Fibroblast of lung (primary cell): ENCODE data around the gene XRCC1. TPM values are rescaled to one million over a fixed set of nuclear protein-coding genes. Genes with fewer than 3 reads are reported as not detected.

Experiments used
- DNase-seq, 2 donors: peaks; one replicate each; pipeline versions ENCODE4 v3.0.0 to v3.0.0-alpha.2; 2010; ENCODE audit warnings: low read depth in 2 of 2
- H2AFZ ChIP-seq: 2 replicates; pipeline ENCODE4 v1.5.1; 2012; ENCODE audit warnings: low read length, control low read depth, inconsistent platforms
- H3K27ac ChIP-seq: 2 replicates; pipeline ENCODE4 v1.5.1; 2011; ENCODE audit warnings: low read length, control low read depth; ENCODE audit not compliant: insufficient read depth
- H3K27me3 ChIP-seq: 2 replicates; pipeline ENCODE4 v1.5.1; 2011; ENCODE audit warnings: mild to moderate bottlenecking, low read length; ENCODE audit not compliant: control insufficient read depth, insufficient read depth
- H3K36me3 ChIP-seq: 2 replicates; pipeline ENCODE4 v1.5.1; 2011; ENCODE audit warnings: low read length; ENCODE audit not compliant: control insufficient read depth, insufficient read depth
- H3K4me1 ChIP-seq: 2 replicates; pipeline ENCODE4 v1.5.1; 2011; ENCODE audit warnings: low read length; ENCODE audit not compliant: control insufficient read depth, insufficient read depth; ENCODE audit errors: extremely low read depth
- H3K4me2 ChIP-seq: 2 replicates; pipeline ENCODE4 v1.5.1; 2011; ENCODE audit warnings: low read length, control low read depth; ENCODE audit not compliant: insufficient read depth; ENCODE audit errors: extremely low read depth
- H3K4me3 ChIP-seq, 4 experiments: fragments of 200-600 bp in 1 of 4; sonication (generic) in 1 of 4; replicated peaks in 1 of 4; 2 replicates each; pipeline ENCODE4 v1.5.1; 2011 to 2016; ENCODE audit warnings: low read length in 4 of 4, low read depth in 3 of 4, mild to moderate bottlenecking in 3 of 4, control low read depth in 2 of 4, inconsistent platforms in 1 of 4, mixed read lengths in 1 of 4; ENCODE audit not compliant: insufficient read depth in 1 of 4; ENCODE audit errors: control extremely low read depth in 1 of 4
- H3K79me2 ChIP-seq: 2 replicates; pipeline ENCODE4 v1.5.1; 2012; ENCODE audit warnings: mild to moderate bottlenecking, low read length, inconsistent platforms; ENCODE audit not compliant: control insufficient read depth, insufficient read depth
- H3K9ac ChIP-seq: 2 replicates; pipeline ENCODE4 v1.5.1; 2011; ENCODE audit warnings: mild to moderate bottlenecking, low read length, control low read depth; ENCODE audit not compliant: insufficient read depth
- H3K9me3 ChIP-seq: 2 replicates; pipeline ENCODE4 v1.5.1; 2012; ENCODE audit warnings: low read depth, low read length; ENCODE audit not compliant: control insufficient read depth, insufficient read depth
- H4K20me1 ChIP-seq: 2 replicates; pipeline ENCODE4 v1.5.1; 2011; ENCODE audit warnings: low read length; ENCODE audit not compliant: control insufficient read depth, insufficient read depth; ENCODE audit errors: extremely low read depth
- EZH2 ChIP-seq: IDR thresholded peaks from 2 replicates; pipeline ENCODE4 v1.5.1; 2012; ENCODE audit warnings: low read length, control low read depth, mild to moderate bottlenecking; ENCODE audit errors: missing control alignments
- polyA plus RNA-seq, 2 donors: library from polyadenylated mRNA; depleted of rRNA in 1 of 2; stranded (reverse) in 1 of 2; unstranded in 1 of 2; fragments of >200 nt; gene quantifications; 2 replicates each; pipeline ENCODE4 v1.2.1, GENCODE V29; 2011 to 2012; ENCODE audit warnings: missing spikeins in 1 of 2
- total RNA-seq: library from RNA; depleted of rRNA; stranded (reverse); fragments of >200 nt; gene quantifications from 2 replicates; pipeline ENCODE4 v1.2.1, GENCODE V29; 2014
- TF ChIP-seq, protein P1 (sequence below), 2 donors: IDR thresholded peaks in 1 of 2; conservative IDR thresholded peaks in 1 of 2; 1 replicate in 1 of 2; 2 replicates in 1 of 2; pipeline ENCODE4 v1.5.1; 2011 to 2012; ENCODE audit warnings: low read length in 2 of 2, control low read depth in 1 of 2, inconsistent platforms in 1 of 2, low read depth in 1 of 2, mild to moderate bottlenecking in 1 of 2

XRCC1 gene
- total and polyA plus RNA-seq, 2 donors (not counting 1 experiment from before 2014, with no cell fraction given) = 8.6 to 14.5 TPM

DNA sequence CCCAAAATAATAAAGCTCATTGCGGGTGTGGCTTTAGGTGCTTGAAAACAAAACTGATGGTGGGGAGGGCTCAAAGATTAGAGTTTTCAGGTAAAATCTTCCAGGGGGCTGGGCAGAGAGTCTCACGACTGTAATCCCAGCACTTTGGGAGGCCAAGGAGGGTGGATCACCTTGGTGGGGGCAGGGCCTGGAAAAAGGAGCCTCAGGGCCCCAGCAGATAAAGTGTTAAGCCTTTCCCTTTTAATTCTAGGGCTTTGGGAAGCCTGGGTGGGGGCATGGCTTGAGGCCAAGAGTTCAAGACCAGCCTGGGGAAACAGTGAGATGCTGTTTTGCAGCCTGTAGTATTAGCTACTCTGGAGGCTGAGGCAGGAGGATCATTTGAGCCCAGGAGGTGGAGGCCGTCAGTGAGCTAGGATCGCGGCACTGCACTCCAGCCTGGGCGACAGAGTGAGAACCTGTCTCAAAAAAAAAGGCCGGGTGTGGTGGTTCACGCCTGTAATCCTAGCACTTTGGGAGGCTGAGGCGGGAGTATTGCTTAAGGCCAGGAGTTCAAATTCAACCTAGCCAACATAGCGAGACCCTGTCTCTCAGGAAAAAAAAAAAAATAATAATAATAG, 18.9 kb upstream of the XRCC1 start:
- H3K9me3 ChIP-seq = no peaks in the 10 kb centered on the region
- peaks cover 23% of the 10 kb centered on the region for H3K36me3 ChIP-seq
- TF ChIP-seq, protein P1, sequence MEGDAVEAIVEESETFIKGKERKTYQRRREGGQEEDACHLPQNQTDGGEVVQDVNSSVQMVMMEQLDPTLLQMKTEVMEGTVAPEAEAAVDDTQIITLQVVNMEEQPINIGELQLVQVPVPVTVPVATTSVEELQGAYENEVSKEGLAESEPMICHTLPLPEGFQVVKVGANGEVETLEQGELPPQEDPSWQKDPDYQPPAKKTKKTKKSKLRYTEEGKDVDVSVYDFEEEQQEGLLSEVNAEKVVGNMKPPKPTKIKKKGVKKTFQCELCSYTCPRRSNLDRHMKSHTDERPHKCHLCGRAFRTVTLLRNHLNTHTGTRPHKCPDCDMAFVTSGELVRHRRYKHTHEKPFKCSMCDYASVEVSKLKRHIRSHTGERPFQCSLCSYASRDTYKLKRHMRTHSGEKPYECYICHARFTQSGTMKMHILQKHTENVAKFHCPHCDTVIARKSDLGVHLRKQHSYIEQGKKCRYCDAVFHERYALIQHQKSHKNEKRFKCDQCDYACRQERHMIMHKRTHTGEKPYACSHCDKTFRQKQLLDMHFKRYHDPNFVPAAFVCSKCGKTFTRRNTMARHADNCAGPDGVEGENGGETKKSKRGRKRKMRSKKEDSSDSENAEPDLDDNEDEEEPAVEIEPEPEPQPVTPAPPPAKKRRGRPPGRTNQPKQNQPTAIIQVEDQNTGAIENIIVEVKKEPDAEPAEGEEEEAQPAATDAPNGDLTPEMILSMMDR (conservative IDR thresholded peaks at IDR 0.05 in 1 of 2, IDR thresholded peaks at IDR 0.05 in 1 of 2; ENCODE audit: low read depth in 1 of 2, low read length in 2 of 2) = no peak
- TF ChIP-seq EZH2 = no peak
- H4K20me1 ChIP-seq = no peaks in the 10 kb centered on the region
- DNase-seq = no peak
- no peak overlapping the region for H3K27ac ChIP-seq
- peaks cover 42% of the 10 kb centered on the region for H3K79me2 ChIP-seq
- no peak overlapping the region for H2AFZ ChIP-seq
- peak overlapping the region; percentile 94 for H3K4me2 ChIP-seq
- peak overlapping the region; percentile 52 to 90 (median 78) for H3K4me3 ChIP-seq
- H3K27me3 ChIP-seq = no peaks in the 10 kb centered on the region
- no peak overlapping the region for H3K9ac ChIP-seq
- H3K4me1 ChIP-seq = peaks cover 8% of the 10 kb centered on the region

DNA sequence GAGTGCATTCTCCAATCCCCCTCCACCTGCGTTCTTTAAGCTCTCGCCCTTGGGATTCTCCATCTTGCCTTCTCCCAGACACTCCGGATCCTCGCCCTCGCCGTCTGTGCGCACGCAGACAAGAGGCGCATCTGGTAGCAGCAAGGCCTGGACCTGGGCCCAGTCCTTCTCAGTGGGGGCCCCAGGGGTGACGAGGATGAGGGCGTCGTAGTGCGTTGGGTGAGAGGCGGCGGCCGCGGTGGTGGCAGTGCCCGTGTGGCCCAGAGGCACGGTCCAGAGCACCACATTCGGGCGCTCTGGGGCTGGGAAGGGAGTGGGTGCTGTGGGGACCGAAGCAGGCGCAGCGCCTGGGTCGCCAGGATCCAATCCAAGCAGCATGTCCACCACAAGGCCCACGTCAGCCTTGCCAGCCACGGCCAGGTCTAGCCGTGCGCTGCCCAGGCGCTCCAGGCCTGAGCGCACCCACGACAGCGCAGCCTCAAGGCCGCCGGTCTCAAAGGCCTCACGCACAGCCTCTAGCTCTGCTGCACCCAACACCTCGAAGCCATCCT, 17.5 kb upstream of the XRCC1 start:
- Histone ChIP-seq H3K4me3 (no peak overlapping the region), H2AFZ (no peak overlapping the region), H3K4me1 (peaks cover 4% of the 10 kb centered on the region), H3K9me3 (no peaks in the 10 kb centered on the region), H3K4me2 (no peak overlapping the region), H3K9ac (no peak overlapping the region), H3K27me3 (no peaks in the 10 kb centered on the region), H3K27ac (no peak overlapping the region), H3K36me3 (peaks cover 17% of the 10 kb centered on the region), H4K20me1 (no peaks in the 10 kb centered on the region), H3K79me2 (peaks cover 33% of the 10 kb centered on the region)
- TF ChIP-seq, protein P1 (conservative IDR thresholded peaks at IDR 0.05 in 1 of 2, IDR thresholded peaks at IDR 0.05 in 1 of 2; ENCODE audit: low read depth in 1 of 2, low read length in 2 of 2) = no peak
- TF ChIP-seq EZH2 = no peak
- no peak for DNase-seq

DNA sequence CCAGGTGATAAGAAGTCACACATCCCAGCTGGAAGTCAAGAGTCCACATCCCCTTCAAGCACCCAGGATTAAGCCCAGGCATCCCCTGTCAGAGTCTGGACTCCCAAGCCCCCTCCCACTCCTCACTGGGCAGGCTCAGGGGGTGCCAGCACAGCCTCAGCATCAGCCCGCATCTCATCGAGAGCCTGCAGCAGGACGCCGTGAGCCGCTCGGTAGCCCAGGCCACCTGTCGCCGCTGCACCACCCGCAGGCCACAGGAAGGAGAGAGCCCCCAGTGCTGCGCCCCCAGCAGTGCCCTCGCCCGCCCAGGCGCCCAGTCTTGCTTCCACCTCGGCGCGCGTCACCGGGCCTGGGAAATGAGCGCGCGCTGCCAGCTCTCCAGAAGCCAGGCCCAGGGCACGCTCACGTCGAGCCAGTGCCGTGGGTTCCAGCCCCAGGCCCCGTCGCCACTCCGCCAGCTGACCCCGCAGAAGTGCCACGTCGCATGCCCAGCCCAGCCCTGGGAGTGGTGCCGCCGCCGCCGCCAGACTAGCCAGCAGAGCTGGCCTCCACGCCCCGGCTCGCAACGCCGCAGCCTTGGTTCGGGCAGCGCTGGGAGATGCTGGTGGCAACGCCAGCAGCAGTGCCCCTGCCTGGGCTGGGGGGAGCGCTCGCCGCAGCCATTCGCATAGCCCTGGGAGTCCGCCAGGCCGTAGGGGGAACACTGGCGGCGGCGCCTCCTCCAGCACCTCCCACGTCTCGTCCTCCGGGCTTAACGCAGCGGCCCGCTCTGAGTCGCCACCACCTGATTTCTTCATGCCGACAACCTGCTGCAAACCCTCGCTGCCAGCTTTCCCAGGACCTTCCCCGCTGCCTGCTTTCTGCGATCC, 16.8 kb upstream of the XRCC1 start:
- Histone ChIP-seq H3K9me3 (no peaks in the 10 kb centered on the region), H3K4me1 (peaks cover 2% of the 10 kb centered on the region), H3K4me2 (no peak overlapping the region), H3K27me3 (no peaks in the 10 kb centered on the region), H3K79me2 (peaks cover 26% of the 10 kb centered on the region), H3K27ac (no peak overlapping the region), H3K9ac (no peak overlapping the region), H3K4me3 (no peak overlapping the region), H2AFZ (no peak overlapping the region), H3K36me3 (peaks cover 17% of the 10 kb centered on the region), H4K20me1 (no peaks in the 10 kb centered on the region)
- TF ChIP-seq, protein P1 (conservative IDR thresholded peaks at IDR 0.05 in 1 of 2, IDR thresholded peaks at IDR 0.05 in 1 of 2; ENCODE audit: low read depth in 1 of 2, low read length in 2 of 2) = no peak
- TF ChIP-seq EZH2 = no peak
- DNase-seq = no peak
